Smooth muscle cell (in vitro differentiated cells): ENCODE data around the gene NADK. TPM values are rescaled to one million over a fixed set of nuclear protein-coding genes. Genes with fewer than 3 reads are reported as not detected.

ENCODE experiments used
- DNase-seq: peaks from one replicate; lab custom pipeline; 2025; ENCODE audit not compliant: unreplicated experiment; lab: John Stamatoyannopoulos, UW
- H2AFZ ChIP-seq: fragments of 200-600 bp; sonication (generic); 2 replicates; pipeline ENCODE4 v1.6.0; 2016; ENCODE audit warnings: antibody characterized with exemption, low read depth, mild to moderate bottlenecking
- H3F3A ChIP-seq: fragments of 200-600 bp; sonication (generic); 2 replicates; pipeline ENCODE4 v1.6.0; 2017; ENCODE audit warnings: antibody characterized with exemption, low read depth
- H3K27ac ChIP-seq: fragments of 200-600 bp; sonication (generic); 2 replicates; pipeline ENCODE4 v1.5.1; 2016; ENCODE audit warnings: low read depth, mild to moderate bottlenecking
- H3K27me3 ChIP-seq: fragments of 200-600 bp; sonication (generic); 2 replicates; pipeline ENCODE4 v1.6.1; 2016; ENCODE audit warnings: low read depth, mild to moderate bottlenecking
- H3K36me3 ChIP-seq: fragments of 200-600 bp; sonication (generic); 2 replicates; pipeline ENCODE4 v1.5.1; 2016; ENCODE audit warnings: low read depth
- H3K4me1 ChIP-seq: fragments of 200-600 bp; sonication (generic); 2 replicates; pipeline ENCODE4 v1.5.1; 2016; ENCODE audit warnings: low read depth
- H3K4me2 ChIP-seq: fragments of 200-600 bp; sonication (generic); 2 replicates; pipeline ENCODE4 v1.6.0; 2016; ENCODE audit warnings: mild to moderate bottlenecking
- H3K4me3 ChIP-seq: fragments of 200-600 bp; sonication (generic); 2 replicates; pipeline ENCODE4 v1.5.1; 2016; ENCODE audit warnings: mild to moderate bottlenecking
- H3K79me2 ChIP-seq: fragments of 200-600 bp; sonication (generic); 2 replicates; pipeline ENCODE4 v1.6.0; 2016; ENCODE audit warnings: low read depth, mild to moderate bottlenecking
- H3K9ac ChIP-seq: fragments of 200-600 bp; sonication (generic); 2 replicates; pipeline ENCODE4 v1.6.0; 2016; ENCODE audit warnings: low read depth
- H3K9me3 ChIP-seq: fragments of 200-600 bp; sonication (generic); replicated peaks from 2 replicates; pipeline ENCODE4 v1.5.1; 2016; ENCODE audit warnings: low read depth
- H4K20me1 ChIP-seq: fragments of 200-600 bp; sonication (generic); 2 replicates; pipeline ENCODE4 v1.6.0; 2016; ENCODE audit warnings: low read depth
- WGBS: methylation state at CpG from one replicate; pipeline ENCODE4 v1.1.7; 2016; ENCODE audit warnings: low lambda C conversion rate; 5-methylcytosine and 5-hydroxymethylcytosine counted together
- polyA plus RNA-seq: library from polyadenylated mRNA; unstranded; fragments of >200 nt; fragmentation: Nextera tagmentation; extraction: Ambion mirVana; gene quantifications from 2 replicates; pipeline ENCODE4 v1.2.1, GENCODE V29; 2016
- total RNA-seq: library from RNA; depleted of rRNA; stranded (reverse); fragments of >200 nt; gene quantifications from 2 replicates; pipeline ENCODE4 v1.2.3, GENCODE V29; 2014
- TF ChIP-seq, protein P1 (sequence below): fragments of 200-600 bp; sonication (generic); IDR thresholded peaks from 2 replicates; pipeline ENCODE4 v1.5.1; 2017; ENCODE audit warnings: borderline replicate concordance, mild to moderate bottlenecking, antibody characterized with exemption; ENCODE audit not compliant: insufficient read depth, poor library complexity, severe bottlenecking

NADK gene
- total and polyA plus RNA-seq, 2 experiments from 2014 or later: 32.7 to 37.8 TPM

DNA sequence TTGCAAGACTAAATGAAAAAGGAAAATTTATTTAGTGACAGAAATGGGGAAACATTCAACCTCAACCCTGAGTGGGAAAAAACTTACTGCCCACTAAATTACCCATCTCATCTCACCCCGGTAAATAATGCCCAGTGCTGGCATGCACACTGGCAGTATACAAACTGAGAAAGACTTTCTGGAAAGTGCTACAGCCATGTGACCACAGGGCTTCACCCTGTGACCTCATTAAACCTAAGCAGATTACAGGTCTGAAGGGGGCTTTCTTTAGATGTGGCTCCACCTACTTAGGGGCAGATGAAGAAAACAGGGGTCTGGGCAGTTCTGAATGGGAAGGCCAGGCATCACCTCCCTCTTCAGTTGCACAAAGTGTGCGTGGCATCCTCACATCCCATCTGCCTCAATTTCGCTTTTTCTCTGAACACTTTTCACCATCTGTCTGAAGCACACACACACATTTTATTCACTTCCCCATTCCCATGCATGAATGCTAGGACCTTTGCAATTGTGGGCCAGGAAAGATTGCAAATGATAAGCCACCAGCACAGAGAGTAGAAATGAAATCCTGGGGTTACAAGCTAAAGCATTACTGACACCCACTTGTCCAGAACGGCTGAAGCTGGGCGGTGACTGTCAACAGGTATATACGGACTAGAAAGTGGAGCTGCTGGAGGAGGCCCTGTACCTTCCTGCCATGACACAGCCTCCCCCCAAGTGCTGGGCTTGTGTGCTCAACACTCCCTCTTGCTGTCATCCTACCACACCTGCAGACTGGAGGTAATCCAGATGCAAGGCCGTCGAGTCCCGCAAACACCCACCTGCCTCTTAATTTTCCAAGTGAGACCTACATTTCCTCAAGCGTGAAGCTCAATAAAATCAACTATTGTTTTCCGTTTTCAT, 2.7 kb downstream of the NADK start:
- H2AFZ ChIP-seq: no peak overlapping the region
- no peak overlapping the region for H3K9ac ChIP-seq
- peaks cover 43% of the 10 kb centered on the region for H4K20me1 ChIP-seq
- H3K4me1 ChIP-seq: peaks cover 11% of the 10 kb centered on the region
- no peaks in the 10 kb centered on the region for H3K9me3 ChIP-seq
- WGBS: 92% methylated on average over 11 of the region's 11 CpGs
- H3K36me3 ChIP-seq: no peaks in the 10 kb centered on the region
- no peaks in the 10 kb centered on the region for H3K27me3 ChIP-seq
- no peak overlapping the region for H3K27ac ChIP-seq
- H3K4me3 ChIP-seq: no peak overlapping the region
- DNase-seq: no peak
- TF ChIP-seq, protein P1, sequence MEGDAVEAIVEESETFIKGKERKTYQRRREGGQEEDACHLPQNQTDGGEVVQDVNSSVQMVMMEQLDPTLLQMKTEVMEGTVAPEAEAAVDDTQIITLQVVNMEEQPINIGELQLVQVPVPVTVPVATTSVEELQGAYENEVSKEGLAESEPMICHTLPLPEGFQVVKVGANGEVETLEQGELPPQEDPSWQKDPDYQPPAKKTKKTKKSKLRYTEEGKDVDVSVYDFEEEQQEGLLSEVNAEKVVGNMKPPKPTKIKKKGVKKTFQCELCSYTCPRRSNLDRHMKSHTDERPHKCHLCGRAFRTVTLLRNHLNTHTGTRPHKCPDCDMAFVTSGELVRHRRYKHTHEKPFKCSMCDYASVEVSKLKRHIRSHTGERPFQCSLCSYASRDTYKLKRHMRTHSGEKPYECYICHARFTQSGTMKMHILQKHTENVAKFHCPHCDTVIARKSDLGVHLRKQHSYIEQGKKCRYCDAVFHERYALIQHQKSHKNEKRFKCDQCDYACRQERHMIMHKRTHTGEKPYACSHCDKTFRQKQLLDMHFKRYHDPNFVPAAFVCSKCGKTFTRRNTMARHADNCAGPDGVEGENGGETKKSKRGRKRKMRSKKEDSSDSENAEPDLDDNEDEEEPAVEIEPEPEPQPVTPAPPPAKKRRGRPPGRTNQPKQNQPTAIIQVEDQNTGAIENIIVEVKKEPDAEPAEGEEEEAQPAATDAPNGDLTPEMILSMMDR: no peak
- peaks cover 5% of the 10 kb centered on the region for H3F3A ChIP-seq
- H3K4me2 ChIP-seq: no peak overlapping the region
- peaks cover 75% of the 10 kb centered on the region for H3K79me2 ChIP-seq

DNA sequence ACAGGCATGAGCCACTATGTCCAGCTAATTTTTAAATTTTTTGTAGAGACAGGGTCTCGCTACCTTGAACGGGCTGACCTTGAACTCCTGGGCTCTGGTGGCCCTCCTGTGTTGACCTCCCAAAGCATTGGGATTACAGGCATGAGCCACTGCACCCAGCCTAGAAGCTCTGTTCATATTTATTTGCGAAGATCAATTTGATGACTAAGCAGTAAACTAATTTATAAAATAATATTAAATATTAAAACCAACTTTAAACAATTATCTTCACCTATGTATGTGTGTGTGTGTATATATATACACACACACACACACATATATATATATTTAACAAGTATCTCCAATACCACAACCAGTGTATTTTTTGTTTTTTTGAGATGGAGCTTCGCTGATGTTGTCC, 4.4 kb downstream of the NADK start:
- Histone ChIP-seq H3K36me3 (no peaks in the 10 kb centered on the region), H3K4me2 (no peak overlapping the region), H3K27ac (no peak overlapping the region), H3K9me3 (no peaks in the 10 kb centered on the region), H2AFZ (no peak overlapping the region), H3K4me3 (no peak overlapping the region), H3K9ac (no peak overlapping the region), H4K20me1 (peaks cover 57% of the 10 kb centered on the region), H3K4me1 (peaks cover 11% of the 10 kb centered on the region), H3K79me2 (peaks cover 92% of the 10 kb centered on the region), H3K27me3 (no peaks in the 10 kb centered on the region), H3F3A (no peaks in the 10 kb centered on the region)
- no peak for DNase-seq
- TF ChIP-seq, protein P1: no peak
- WGBS: 96% methylated on average over 4 of the region's 4 CpGs

DNA sequence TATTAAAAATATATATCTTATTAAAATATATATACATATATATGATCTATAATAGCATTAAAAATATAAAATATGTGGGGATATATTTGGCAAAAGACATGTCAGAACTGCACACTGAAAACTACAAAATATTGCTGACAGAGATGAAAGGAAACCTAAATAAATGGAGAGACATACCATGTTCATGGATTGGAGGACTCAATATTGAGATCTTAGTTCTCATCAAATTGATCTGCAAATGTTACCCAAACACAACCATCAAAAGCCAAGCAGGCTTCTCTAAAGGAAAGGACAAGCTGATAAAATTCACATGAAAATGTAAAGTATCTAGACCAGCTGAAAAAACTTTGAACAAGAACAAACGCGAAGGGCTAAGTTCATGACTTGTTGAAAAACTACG, 7.2 kb downstream of the NADK start:
- TF ChIP-seq, protein P1: no peak
- WGBS: 98% methylated on average over 3 of the region's 3 CpGs
- no peak for DNase-seq

DNA sequence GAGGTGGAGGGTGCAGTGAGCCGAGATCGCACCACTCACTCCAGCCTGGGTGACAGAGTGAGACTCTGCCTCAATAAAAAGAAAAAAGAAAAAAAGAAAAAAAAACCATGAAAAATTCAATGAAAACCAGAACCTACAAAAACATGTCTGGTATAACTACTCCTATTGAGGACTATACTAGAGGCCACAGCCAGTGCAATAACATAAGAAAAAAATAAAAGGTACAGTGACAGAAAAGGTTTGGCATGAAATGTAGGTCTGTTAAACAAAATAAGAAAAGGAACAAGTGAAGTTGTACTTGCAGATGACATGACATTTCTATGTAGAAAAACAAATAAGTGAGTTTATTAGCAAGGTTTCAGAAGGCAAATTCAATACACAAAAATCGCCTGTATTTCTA, 8.2 kb downstream of the NADK start:
- Histone ChIP-seq H3K79me2 (peaks cover 98% of the 10 kb centered on the region), H3K4me1 (no peaks in the 10 kb centered on the region), H3K36me3 (no peaks in the 10 kb centered on the region), H3K27me3 (no peaks in the 10 kb centered on the region), H3K9ac (no peak overlapping the region), H3K9me3 (no peaks in the 10 kb centered on the region), H2AFZ (no peak overlapping the region), H3K4me3 (no peak overlapping the region), H3K4me2 (no peak overlapping the region), H4K20me1 (peaks cover 67% of the 10 kb centered on the region), H3F3A (no peaks in the 10 kb centered on the region), H3K27ac (no peak overlapping the region)
- DNase-seq: no peak
- TF ChIP-seq, protein P1: no peak
- WGBS: 98% methylated on average over 3 of the region's 3 CpGs

More for the DNA sequence above, 7.2 kb downstream of the NADK start:
- H3K79me2 ChIP-seq: peaks cover 98% of the 10 kb centered on the region
- no peaks in the 10 kb centered on the region for H3K9me3 ChIP-seq
- H3K36me3 ChIP-seq: no peaks in the 10 kb centered on the region
- no peak overlapping the region for H3K27ac ChIP-seq
- no peak overlapping the region for H3K9ac ChIP-seq
- H3F3A ChIP-seq: no peaks in the 10 kb centered on the region
- H2AFZ ChIP-seq: no peak overlapping the region
- H3K4me3 ChIP-seq: no peak overlapping the region
- H4K20me1 ChIP-seq: peaks cover 69% of the 10 kb centered on the region
- no peaks in the 10 kb centered on the region for H3K27me3 ChIP-seq
- H3K4me2 ChIP-seq: no peak overlapping the region
- no peaks in the 10 kb centered on the region for H3K4me1 ChIP-seq
